IMR-90 (cell line): ENCODE results near the gene BRAT1.

Experiments
- CTCF ChIP-seq: conservative IDR thresholded peaks from 2 replicates; pipeline ENCODE4 v1.5.1; 2012; ENCODE audit warnings: mild to moderate bottlenecking, low read depth, low read length, improper control_type of control experiment
- ELK1 ChIP-seq: fragments of 150-350 bp; IDR thresholded peaks from 2 replicates; pipeline ENCODE4 v1.6.1; 2016; ENCODE audit warnings: low read depth, mild to moderate bottlenecking, low read length, moderate library complexity, borderline replicate concordance
- MAZ ChIP-seq: IDR thresholded peaks from 2 replicates; pipeline ENCODE4 v1.6.1; 2012; ENCODE audit warnings: low read depth, mild to moderate bottlenecking, low read length, improper control_type of control experiment, moderate library complexity, borderline replicate concordance
- NFE2L2 ChIP-seq: fragments of 150-350 bp; IDR thresholded peaks from 2 replicates; pipeline ENCODE4 v1.6.1; 2016; ENCODE audit warnings: low read depth, mild to moderate bottlenecking, low read length
- POLR2A ChIP-seq: IDR thresholded peaks from 2 replicates; pipeline ENCODE4 v1.6.1; 2012; ENCODE audit warnings: mild to moderate bottlenecking, low read depth, low read length
- RCOR1 ChIP-seq: IDR thresholded peaks from 2 replicates; pipeline ENCODE4 v1.6.1; 2012; ENCODE audit warnings: mild to moderate bottlenecking, low read length, improper control_type of control experiment; ENCODE audit not compliant: insufficient replicate concordance

- TF ChIP-seq RCOR1 (no peak), CTCF (no peak), ELK1 (no peak), POLR2A (no peak), NFE2L2 (no peak), MAZ (no peak)
Observed at GRCh38 chr7:2494191-2495130, 60.9 kb downstream of the BRAT1 start.
